Brain pericyte (primary cell): Measurements from ENCODE around the gene MEF2C.
"Not testable (repeated sequence)": the region's sequence is repeated elsewhere in the genome, so short reads cannot be mapped to it uniquely, and the experiment has no call there.

ENCODE experiments used
- DNase-seq: peaks from one replicate; pipeline ENCODE4 v3.0.0-alpha.2; 2012; ENCODE audit warnings: low read depth, low spot score

MEF2C gene

GRCh38 chr5:88862547-88863175, 20.3 kb downstream of the MEF2C start:
- DNase-seq, result no peak

DNA sequence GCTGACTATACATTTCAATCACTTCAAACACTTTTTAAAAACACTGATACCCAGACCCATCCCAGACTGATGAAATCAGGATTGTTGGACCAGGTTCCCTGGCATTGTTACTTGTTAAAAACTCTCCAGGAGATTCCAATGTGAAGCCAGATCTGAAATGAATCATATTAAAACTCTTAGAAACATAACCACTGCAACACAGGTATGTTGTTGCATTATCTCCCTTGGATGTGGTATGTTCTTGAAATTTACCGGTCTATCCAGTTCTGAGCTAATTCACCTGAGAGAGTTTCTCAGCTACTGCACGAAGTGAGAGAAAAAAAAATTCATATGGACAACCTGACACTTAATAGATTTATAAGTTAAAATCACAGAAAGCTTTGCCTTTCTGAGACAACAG, 21.8 kb downstream of the MEF2C start:
- DNase-seq, result no peak

DNA sequence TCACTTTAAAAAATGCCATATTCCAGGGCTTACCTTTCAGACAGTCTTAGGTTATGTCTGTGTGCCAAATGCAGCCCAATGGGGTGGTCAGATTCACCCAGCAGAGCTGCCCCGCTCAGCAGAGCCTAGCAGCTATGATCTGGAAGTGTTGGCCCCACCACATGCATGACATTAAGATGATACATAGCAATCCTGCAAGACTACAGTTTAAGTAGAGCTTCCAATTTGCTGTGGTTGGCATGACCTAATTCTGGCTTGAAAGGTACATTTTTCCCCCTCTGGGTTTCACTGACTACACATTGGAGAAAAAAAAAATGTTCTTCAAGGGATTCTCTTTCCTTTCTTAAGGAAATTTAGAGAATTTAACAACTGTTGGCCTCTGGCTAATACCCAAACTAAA, 22.5 kb downstream of the MEF2C start:
- DNase-seq, result no peak

DNA sequence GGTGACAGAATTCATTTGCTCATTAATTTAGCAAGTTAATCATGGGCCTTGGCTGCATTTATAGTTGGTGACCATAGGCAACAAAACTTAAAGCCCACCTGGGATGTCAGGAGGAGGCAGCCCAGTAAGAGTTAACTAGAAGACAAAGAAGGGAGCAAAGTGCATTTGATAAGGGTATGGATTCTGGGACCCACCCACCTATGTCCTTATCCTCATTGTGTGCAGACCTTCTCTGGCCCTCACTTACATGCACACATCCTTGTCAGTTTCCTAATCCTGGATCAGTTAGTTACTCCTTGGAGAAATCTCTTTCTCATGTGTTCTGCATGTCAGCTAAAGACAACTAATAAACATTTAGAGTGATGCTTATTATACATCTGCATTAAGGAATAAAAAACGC, 24.6 kb downstream of the MEF2C start:
- no peak for DNase-seq

- not testable (repeated sequence) for DNase-seq
Measured at GRCh38 chr5:88856381-88856780, 26.6 kb downstream of the MEF2C start.

DNA sequence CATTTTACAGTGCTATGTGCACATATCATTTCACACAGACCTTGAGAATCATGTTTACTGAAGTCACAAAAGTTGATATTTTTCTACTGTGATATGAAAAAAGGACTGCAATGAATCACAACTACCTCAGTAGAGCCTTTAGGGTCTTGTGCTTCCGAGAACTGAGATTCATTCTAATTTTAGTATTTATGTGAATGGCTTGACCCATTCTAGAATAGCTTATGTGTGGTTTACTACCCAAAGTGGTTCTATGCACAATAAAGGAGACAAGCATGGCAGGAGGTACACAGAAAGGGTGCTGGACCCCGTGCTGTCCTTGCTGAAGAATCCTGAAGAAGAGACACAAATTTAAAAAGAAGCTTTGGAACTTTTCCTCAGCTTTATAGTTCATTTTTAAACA, 28.2 kb downstream of the MEF2C start:
- no peak for DNase-seq

DNA sequence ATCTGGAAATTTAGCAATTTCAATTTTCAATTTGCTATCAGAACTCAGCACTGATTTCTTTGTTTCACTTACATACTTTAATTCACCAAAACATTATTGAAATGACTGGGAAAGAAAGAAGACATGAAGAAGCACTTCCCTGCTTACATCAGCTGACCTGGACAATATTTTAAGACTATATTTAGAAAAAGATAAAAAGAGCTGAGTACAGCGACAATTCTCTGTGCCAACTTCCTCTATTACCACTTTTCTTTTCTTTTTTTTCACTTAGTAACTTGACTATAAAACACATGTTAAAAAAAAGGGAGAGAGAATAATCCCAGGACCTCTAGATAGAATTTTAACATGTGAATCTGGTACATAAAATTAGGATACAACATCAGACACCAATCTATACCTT, 35.6 kb downstream of the MEF2C start:
- no peak for DNase-seq

GRCh38 chr5:88846434-88846833, 36.5 kb downstream of the MEF2C start:
- no peak for DNase-seq

- DNase-seq, result no peak
Measured at GRCh38 chr5:88845081-88845697, 37.8 kb downstream of the MEF2C start.

DNA sequence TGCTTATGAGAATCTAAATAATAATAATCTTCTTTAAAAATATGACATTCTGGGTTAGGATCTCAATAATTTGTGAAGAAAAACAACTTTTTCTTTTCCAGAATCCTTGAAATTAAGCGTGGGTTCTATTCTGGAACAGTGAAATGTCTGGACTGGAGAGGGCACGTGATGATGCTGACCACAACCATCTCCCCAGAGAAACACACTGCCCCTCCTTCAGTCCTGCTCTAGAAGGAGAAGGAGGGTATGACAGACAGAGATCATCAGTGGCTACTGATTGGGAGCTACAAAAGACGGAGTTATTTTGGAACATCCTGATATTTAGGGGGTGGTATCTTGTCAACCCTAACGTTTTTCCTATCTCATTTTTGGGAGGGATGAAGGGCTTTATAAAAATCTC, 40.2 kb downstream of the MEF2C start:
- no peak for DNase-seq

DNA sequence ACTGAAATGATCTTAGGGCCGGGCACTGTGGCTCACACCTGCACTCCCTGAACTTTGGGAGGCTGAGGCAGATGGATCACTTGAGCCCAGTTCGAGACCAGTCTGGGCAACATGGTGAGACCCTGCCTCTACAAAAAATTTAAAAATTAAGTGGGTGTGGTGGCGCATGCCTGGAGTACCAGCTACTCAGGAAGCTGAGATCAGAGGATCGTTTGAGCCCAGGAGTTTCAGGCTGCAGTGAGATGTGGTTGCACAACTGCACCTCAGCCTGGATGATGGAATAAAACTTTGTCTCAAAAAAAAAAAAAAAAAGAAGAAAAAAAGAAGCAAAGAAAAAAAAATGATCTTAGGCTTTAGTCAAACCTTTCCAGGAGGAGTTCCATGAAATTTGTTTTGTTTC, 41.8 kb downstream of the MEF2C start:
- DNase-seq, result no peak

DNA sequence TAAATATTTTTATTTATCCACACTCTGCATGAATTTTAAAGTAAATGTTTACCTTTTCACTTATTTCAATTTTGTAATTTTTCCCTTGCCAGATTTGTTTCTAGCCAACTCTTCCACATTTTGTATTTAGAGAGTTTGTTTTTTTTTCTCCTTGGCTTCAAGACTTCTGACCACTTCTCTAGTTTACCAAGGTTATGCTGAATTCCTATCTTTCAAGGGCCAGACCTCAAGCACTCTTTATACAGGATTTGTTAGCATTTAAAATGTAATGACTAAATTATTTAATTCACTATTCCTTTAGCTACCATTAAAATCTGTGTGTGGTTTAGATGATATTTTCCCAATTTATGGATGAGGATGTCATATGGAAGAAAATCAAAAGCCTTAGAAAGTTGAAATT, 42.5 kb downstream of the MEF2C start:
- DNase-seq, result no peak

GRCh38 chr5:88839238-88839637, 43.7 kb downstream of the MEF2C start:
- DNase-seq, result no peak

DNA sequence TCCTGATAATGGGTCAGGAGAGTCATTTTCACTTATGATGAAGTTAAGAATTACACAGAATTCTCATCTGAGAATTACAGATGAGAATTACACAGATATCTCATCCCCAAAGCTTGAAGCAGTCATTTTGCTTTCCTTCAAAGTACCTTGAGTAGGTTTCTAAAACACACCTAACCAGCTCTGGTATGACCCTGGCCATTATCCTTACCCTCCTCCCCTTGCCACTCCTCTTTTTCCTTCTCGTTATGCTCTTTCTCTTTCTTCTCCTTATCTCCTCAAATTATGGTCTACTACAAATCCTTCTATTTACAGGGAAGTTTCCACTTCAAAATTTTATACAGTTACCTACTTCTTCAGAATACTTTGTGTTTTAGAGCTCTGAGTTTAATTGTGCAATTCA, 44.5 kb downstream of the MEF2C start:
- no peak for DNase-seq

DNA sequence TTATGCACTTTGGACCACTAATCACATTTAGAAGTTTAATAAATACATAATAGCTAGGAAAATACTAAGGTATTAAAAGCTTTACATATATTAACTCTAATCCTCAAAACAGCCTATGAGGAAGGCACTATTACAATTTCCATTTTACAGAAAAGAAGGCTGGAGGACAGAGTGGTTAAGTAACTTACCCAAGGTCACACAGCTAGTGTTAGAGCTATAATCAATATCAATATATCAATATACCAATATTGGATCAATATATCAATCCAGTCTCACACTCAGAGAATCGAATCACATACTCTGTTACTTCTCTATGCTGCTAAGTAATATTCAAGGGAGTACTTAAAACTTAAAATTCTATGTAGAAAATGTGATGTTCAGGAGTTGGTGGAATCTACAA, 45.2 kb downstream of the MEF2C start:
- no peak for DNase-seq

DNA sequence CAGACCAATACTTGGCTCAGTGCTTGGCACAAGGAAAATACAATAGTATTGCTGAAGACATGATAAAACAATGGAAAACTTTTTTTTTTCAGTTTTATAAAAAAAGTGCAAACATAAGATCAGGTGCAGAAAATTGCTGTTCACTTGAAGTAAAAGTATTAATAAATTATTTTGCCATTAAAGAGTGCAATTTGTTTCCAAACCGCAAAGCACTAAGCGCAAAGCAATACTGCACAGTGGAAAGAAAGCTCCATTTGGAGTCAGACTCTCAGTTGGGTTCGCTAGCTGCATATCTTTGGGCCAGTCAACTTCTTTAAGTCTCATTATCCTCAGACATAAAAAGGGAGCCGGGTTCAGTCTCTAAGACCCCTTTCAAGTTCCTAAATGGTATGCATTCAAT, 45.8 kb downstream of the MEF2C start:
- DNase-seq, result no peak

DNA sequence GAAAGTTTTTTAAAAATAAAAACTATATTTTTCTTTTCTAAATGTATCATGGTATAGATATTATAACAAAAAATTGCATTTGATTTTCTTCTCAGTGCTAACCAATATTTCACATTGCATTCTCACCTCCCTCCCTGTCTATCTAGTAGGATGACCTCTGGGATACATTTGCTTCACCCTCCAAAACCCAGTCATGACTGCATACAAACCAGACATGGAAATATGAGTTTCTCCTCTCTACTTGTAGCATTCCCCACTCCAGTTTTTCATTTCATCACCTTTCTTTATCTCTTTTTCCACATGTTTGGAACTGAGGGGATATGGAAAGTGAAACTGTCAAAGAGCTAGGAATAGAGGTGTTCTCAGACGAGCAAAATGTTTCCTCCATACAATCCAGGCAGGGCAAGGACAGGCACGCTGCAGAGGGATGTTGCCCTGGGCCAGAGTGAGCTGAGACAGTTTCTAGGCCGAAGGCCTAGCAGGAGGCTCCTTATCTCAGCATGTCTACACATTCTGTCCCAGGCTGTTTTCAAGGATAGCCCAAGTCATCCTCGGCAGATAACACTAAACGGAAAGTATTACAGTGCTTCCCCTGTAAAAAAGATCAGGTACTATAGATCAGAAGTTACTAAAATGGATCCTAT, 46.7 kb downstream of the MEF2C start:
- no peak for DNase-seq

- no peak for DNase-seq
Measured at GRCh38 chr5:88834499-88834898, 48.5 kb downstream of the MEF2C start.

GRCh38 chr5:88834131-88834462, 48.9 kb downstream of the MEF2C start:
- no peak for DNase-seq

GRCh38 chr5:88833371-88834130, 49.4 kb downstream of the MEF2C start:
- DNase-seq, result peak; percentile 42

- DNase-seq, result no peak
Measured at GRCh38 chr5:88831816-88832215, 51.2 kb downstream of the MEF2C start.

DNA sequence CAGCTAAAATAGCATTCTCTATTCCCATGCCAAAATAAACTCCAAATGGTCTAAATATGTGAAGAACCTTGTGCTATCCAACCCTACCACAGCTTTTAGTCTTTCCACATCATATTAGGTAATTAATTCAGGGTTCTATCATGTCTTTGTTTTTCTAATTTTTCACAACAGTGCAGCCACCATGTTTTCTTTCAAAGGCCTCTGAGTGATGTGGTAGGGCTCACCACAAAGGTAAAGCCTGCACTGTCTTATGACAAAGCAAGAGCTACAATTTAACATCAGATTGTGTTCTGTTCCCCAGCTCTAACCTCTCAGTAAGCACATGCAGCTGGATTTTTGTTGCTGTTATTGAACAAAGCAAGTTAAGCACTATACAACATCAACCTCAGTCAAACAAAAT, 52.4 kb downstream of the MEF2C start:
- DNase-seq, result no peak

GRCh38 chr5:88829775-88830174, 53.2 kb downstream of the MEF2C start:
- DNase-seq, result no peak
